OCI-LY7 (cell line): ENCODE measurements around the gene AWAT2.

ENCODE experiments used
- EZH2phosphoT487 ChIP-seq: fragments of 200-600 bp; sonication (generic); IDR thresholded peaks from 2 replicates; pipeline ENCODE4 v1.6.1; 2018; ENCODE audit warnings: low read depth, borderline replicate concordance, mild to moderate bottlenecking, mixed run types, antibody characterized with exemption, low read length, moderate library complexity, mixed read lengths
- TF ChIP-seq, protein P1 (sequence below): fragments of 200-600 bp; sonication (generic); conservative IDR thresholded peaks from 2 replicates; pipeline ENCODE4 v1.5.1; 2014; ENCODE audit warnings: mild to moderate bottlenecking, antibody characterized with exemption, low read length, moderate library complexity, mixed read lengths

DNA sequence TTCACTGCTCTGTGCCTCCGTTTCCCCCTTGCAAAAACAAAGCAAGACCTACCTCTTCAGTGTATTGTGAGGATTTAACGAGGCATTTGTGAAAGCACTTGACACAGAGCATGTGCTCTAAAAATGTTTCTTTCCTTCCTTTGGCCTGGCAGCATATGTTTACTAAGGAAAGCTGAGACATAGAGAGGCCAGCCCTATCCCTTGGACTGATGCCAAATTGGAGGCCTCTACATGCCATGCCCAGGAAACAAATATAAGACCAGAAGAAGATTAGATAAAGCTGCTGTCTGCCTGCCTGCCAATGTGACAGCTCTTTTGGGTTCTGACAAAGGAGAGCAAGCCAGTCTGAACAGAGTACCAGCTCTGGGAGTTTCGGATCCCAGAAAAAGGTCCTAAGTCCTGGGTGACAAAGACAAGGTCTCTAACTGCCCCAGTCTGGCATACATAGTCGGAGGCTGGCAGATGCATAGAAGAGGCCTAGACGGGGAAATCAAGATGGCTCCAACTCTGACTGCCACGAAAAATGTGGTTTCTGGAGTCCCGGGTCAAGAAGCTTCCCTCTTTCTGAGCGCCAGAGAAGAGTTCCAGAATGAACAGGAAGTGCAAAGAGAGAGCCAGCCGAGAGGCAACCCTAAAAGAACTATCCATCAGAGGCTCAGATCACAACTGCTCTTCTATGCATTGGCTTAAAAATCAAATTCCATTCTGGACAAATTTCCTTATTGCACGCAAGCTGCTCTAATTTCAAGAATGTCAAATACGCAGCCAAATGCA lies 38.3 kb upstream of the AWAT2 start:
- TF ChIP-seq, protein P1, sequence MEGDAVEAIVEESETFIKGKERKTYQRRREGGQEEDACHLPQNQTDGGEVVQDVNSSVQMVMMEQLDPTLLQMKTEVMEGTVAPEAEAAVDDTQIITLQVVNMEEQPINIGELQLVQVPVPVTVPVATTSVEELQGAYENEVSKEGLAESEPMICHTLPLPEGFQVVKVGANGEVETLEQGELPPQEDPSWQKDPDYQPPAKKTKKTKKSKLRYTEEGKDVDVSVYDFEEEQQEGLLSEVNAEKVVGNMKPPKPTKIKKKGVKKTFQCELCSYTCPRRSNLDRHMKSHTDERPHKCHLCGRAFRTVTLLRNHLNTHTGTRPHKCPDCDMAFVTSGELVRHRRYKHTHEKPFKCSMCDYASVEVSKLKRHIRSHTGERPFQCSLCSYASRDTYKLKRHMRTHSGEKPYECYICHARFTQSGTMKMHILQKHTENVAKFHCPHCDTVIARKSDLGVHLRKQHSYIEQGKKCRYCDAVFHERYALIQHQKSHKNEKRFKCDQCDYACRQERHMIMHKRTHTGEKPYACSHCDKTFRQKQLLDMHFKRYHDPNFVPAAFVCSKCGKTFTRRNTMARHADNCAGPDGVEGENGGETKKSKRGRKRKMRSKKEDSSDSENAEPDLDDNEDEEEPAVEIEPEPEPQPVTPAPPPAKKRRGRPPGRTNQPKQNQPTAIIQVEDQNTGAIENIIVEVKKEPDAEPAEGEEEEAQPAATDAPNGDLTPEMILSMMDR = no peak
- no peak for TF ChIP-seq EZH2phosphoT487
